MM.1S (cell line): ENCODE measurements around the gene CTBP1.

ENCODE experiments used
- DNase-seq: peaks from one replicate; pipeline ENCODE4 v3.0.0-alpha.2; 2015
- H2AFZ ChIP-seq: fragments of 300-600 bp; sonication (generic); 2 replicates; pipeline ENCODE4 v1.6.0; 2016; ENCODE audit warnings: antibody characterized with exemption, low read length
- H3F3A ChIP-seq: fragments of 300-600 bp; sonication (generic); 2 replicates; pipeline ENCODE4 v1.6.1; 2016; ENCODE audit warnings: mild to moderate bottlenecking, antibody characterized with exemption, low read length, moderate library complexity, mixed read lengths; ENCODE audit not compliant: insufficient read depth
- H3K27ac ChIP-seq: fragments of 300-600 bp; sonication (generic); 2 replicates; pipeline ENCODE4 v1.5.1; 2016; ENCODE audit warnings: mild to moderate bottlenecking, low read length
- H3K27me3 ChIP-seq: fragments of 300-600 bp; sonication (generic); replicated peaks from 2 replicates; pipeline ENCODE4 v1.6.0; 2016; ENCODE audit warnings: low read length; ENCODE audit not compliant: insufficient read depth
- H3K36me3 ChIP-seq: fragments of 300-600 bp; sonication (generic); replicated peaks from 2 replicates; pipeline ENCODE4 v1.6.1; 2016; ENCODE audit warnings: mild to moderate bottlenecking, low read length, mixed read lengths; ENCODE audit not compliant: insufficient read depth
- H3K4me1 ChIP-seq: fragments of 300-600 bp; sonication (generic); 2 replicates; pipeline ENCODE4 v1.6.1; 2016; ENCODE audit warnings: low read length, mixed read lengths
- H3K4me2 ChIP-seq: fragments of 300-600 bp; sonication (generic); 2 replicates; pipeline ENCODE4 v1.6.0; 2016; ENCODE audit warnings: low read depth, low read length
- H3K4me3 ChIP-seq: fragments of 300-600 bp; sonication (generic); 2 replicates; pipeline ENCODE4 v1.5.1; 2016; ENCODE audit warnings: low read length, mixed read lengths
- H3K79me2 ChIP-seq: fragments of 300-600 bp; sonication (generic); 2 replicates; pipeline ENCODE4 v1.6.1; 2016; ENCODE audit warnings: mixed run types, low read length, mixed read lengths
- H3K9ac ChIP-seq: fragments of 300-600 bp; sonication (generic); 2 replicates; pipeline ENCODE4 v1.6.1; 2016; ENCODE audit warnings: low read length, mixed read lengths
- H3K9me2 ChIP-seq: fragments of 300-600 bp; sonication (generic); replicated peaks from 2 replicates; pipeline ENCODE4 v1.6.1; 2016; ENCODE audit warnings: mild to moderate bottlenecking, low read length, mixed read lengths; ENCODE audit not compliant: insufficient read depth
- H3K9me3 ChIP-seq: fragments of 300-600 bp; sonication (generic); replicated peaks from 2 replicates; pipeline ENCODE4 v1.6.1; 2016; ENCODE audit warnings: mild to moderate bottlenecking, low read length, mixed read lengths; ENCODE audit not compliant: insufficient read depth
- H4K20me1 ChIP-seq: fragments of 300-600 bp; sonication (generic); 2 replicates; pipeline ENCODE4 v1.6.1; 2016; ENCODE audit warnings: mild to moderate bottlenecking, low read length, moderate library complexity, mixed read lengths; ENCODE audit not compliant: insufficient read depth
- CTCF ChIP-seq: fragments of 300-600 bp; sonication (generic); IDR thresholded peaks from 2 replicates; pipeline ENCODE4 v1.5.1; 2016; ENCODE audit warnings: antibody characterized with exemption, low read length, mixed read lengths
- EZH2 ChIP-seq: fragments of 300-600 bp; sonication (generic); optimal IDR thresholded peaks from 2 replicates; pipeline ENCODE3; 2017; ENCODE audit warnings: low read depth, mild to moderate bottlenecking, antibody characterized with exemption, low read length, mixed read lengths
- EZH2phosphoT487 ChIP-seq: fragments of 300-600 bp; sonication (generic); IDR thresholded peaks from 2 replicates; pipeline ENCODE4 v1.6.1; 2018; ENCODE audit warnings: antibody characterized with exemption, low read length

CTBP1 gene

DNA sequence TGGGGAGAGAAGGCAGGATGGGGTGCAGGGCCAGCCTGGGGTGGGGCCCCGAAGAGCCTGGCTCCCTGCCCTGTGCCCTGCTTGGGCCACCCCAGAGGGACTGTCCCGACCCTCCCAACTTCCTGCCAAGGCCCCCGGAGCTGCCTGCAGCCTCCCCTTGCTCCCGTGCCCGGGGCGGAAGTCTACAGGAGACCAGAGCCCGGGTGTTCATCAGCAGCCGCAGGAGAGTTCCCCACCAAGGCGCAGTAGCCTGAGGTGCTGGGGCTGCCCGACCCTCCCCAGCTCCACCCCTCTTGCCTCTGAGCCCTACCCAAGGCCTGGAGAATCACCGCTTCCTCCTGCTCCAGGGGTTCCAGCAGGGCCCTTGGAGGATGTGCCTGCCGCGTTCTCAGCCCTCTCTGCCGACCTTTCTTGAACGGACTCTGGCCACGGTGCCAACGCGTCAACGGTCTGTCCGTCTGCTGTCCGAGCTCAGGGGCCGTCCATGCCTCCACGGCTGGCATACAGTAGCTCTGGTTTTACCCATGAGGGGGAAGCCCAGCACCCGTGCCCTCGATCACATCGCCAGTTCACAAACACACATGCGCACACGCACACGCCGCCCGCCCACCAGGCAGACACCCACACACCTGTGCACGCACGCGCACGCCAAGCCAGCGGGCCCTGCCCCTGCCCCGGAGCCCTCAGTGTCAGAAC lies 40.5 kb downstream of the CTBP1 start:
- no peak overlapping the region for H3K4me2 ChIP-seq

GRCh38 chr4:1207603-1208265 lies 41.2 kb downstream of the CTBP1 start:
- H3K27me3 ChIP-seq = no peaks in the 10 kb centered on the region
- no peaks in the 10 kb centered on the region for H4K20me1 ChIP-seq
- no peaks in the 10 kb centered on the region for H3K9me3 ChIP-seq
- H3K4me3 ChIP-seq = no peak overlapping the region
- no peak overlapping the region for H3K4me2 ChIP-seq
- no peak overlapping the region for H2AFZ ChIP-seq
- no peaks in the 10 kb centered on the region for H3K4me1 ChIP-seq
- H3K9me2 ChIP-seq = no peaks in the 10 kb centered on the region
- no peaks in the 10 kb centered on the region for H3K79me2 ChIP-seq
- no peaks in the 10 kb centered on the region for H3F3A ChIP-seq
- DNase-seq = no peak
- H3K9ac ChIP-seq = no peak overlapping the region
- no peaks in the 10 kb centered on the region for H3K36me3 ChIP-seq
- no peak overlapping the region for H3K27ac ChIP-seq
- no peak for TF ChIP-seq EZH2
- TF ChIP-seq EZH2phosphoT487 = no peak
- no peak for TF ChIP-seq CTCF

More for the DNA sequence above, 40.5 kb downstream of the CTBP1 start:
- Histone ChIP-seq H2AFZ (no peak overlapping the region), H4K20me1 (no peaks in the 10 kb centered on the region), H3K27me3 (no peaks in the 10 kb centered on the region), H3K79me2 (peaks cover 4% of the 10 kb centered on the region), H3K4me3 (no peak overlapping the region), H3F3A (no peaks in the 10 kb centered on the region), H3K9me2 (no peaks in the 10 kb centered on the region), H3K27ac (no peak overlapping the region), H3K36me3 (no peaks in the 10 kb centered on the region), H3K9me3 (no peaks in the 10 kb centered on the region), H3K4me1 (no peaks in the 10 kb centered on the region), H3K9ac (no peak overlapping the region)
- TF ChIP-seq CTCF (no peak), EZH2phosphoT487 (no peak), EZH2 (no peak)
- DNase-seq = no peak

- Histone ChIP-seq H4K20me1 (no peaks in the 10 kb centered on the region), H3F3A (no peaks in the 10 kb centered on the region; the same call in 1 of the 2 replicates), H3K4me2 (no peak overlapping the region), H3K27me3 (no peaks in the 10 kb centered on the region), H3K9ac (no peak overlapping the region), H3K9me2 (no peaks in the 10 kb centered on the region), H2AFZ (no peak overlapping the region), H3K4me3 (no peak overlapping the region), H3K36me3 (no peaks in the 10 kb centered on the region), H3K79me2 (no peaks in the 10 kb centered on the region), H3K27ac (no peak overlapping the region), H3K9me3 (no peaks in the 10 kb centered on the region), H3K4me1 (peaks cover under 1% of the 10 kb centered on the region)
- DNase-seq = no peak
- TF ChIP-seq EZH2 (no peak), CTCF (no peak), EZH2phosphoT487 (no peak)
These were observed 41.8 kb downstream of the CTBP1 start for GRCh38 chr4:1207157-1207470.
